ENCODE results near the gene SYCE1L. TPM values are rescaled to one million over a fixed set of nuclear protein-coding genes. Genes with fewer than 3 reads are reported as not detected.
A peak's percentile ranks its signal among the peaks of the same experiment; 100 is the strongest.
"Not testable (repeated sequence)": the region's sequence is repeated elsewhere in the genome, so short reads cannot be mapped to it uniquely, and the experiment has no call there.

The SYCE1L gene
- total RNA-seq, 3 donors from 2014 or later: 0.48 to 5.1 (median 3.6) TPM

- Histone ChIP-seq H3K27me3 (no peaks in the 10 kb centered on the region), H3K9me3 (no peaks in the 10 kb centered on the region), H3K4me3 (no peak overlapping the region), H3K36me3 (no peaks in the 10 kb centered on the region), H3K27ac (no peak overlapping the region), H3K4me1 (no peaks in the 10 kb centered on the region)
- DNase-seq (ENCODE audit: low spot score in 2 of 2): no peak
- intact Hi-C loops (cut with DNase I; ENCODE audit: low total_unique reads): no loop called here
- no peak for TF ChIP-seq CTCF (IDR thresholded peaks at IDR 0.05)
- TF ChIP-seq POLR2A (IDR thresholded peaks at IDR 0.05): no peak
- TF ChIP-seq POLR2AphosphoS5 (IDR thresholded peaks at IDR 0.05): no peak
Measured at GRCh38 chr16:77172951-77173350, 26.3 kb upstream of the SYCE1L start.

GRCh38 chr16:77183137-77183536, 16.1 kb upstream of the SYCE1L start:
- no peak overlapping the region for H3K4me3 ChIP-seq
- no peak overlapping the region for H3K27ac ChIP-seq
- H3K9me3 ChIP-seq: no peaks in the 10 kb centered on the region
- no peaks in the 10 kb centered on the region for H3K4me1 ChIP-seq
- no peak for DNase-seq (ENCODE audit: low spot score in 2 of 2)
- intact Hi-C loops (cut with DNase I; ENCODE audit: low total_unique reads): no loop called here
- TF ChIP-seq CTCF (IDR thresholded peaks at IDR 0.05): no peak
- TF ChIP-seq POLR2AphosphoS5 (IDR thresholded peaks at IDR 0.05): no peak
- TF ChIP-seq POLR2A (IDR thresholded peaks at IDR 0.05): no peak
- no peaks in the 10 kb centered on the region for H3K27me3 ChIP-seq
- H3K36me3 ChIP-seq: no peaks in the 10 kb centered on the region

- H3K27me3 ChIP-seq; H3K4me1 ChIP-seq; H3K27ac ChIP-seq; H3K4me3 ChIP-seq; DNase-seq (ENCODE audit: low spot score in 2 of 2); H3K9me3 ChIP-seq; H3K36me3 ChIP-seq: not testable (repeated sequence)
- intact Hi-C loops (cut with DNase I; ENCODE audit: low total_unique reads): loop anchor here (2.0 kb wide), 1 partner anchor 17 kb away; no protein-coding TSS in a partner anchor
Measured at GRCh38 chr16:77186298-77186697, 12.9 kb upstream of the SYCE1L start.

GRCh38 chr16:77190190-77190477, 9.1 kb upstream of the SYCE1L start:
- peaks cover 0 to 9% of the 10 kb centered on the region in 2 donors for H3K4me1 ChIP-seq
- intact Hi-C loops (cut with DNase I; ENCODE audit: low total_unique reads): no loop called here

GRCh38 chr16:77190478-77191258, 8.5 kb upstream of the SYCE1L start, which contains the start of gene MON1B:
Gene MON1B, plus strand, starts transcription at chr16:77191190. Its CDS starts 296 bp downstream, at chr16:77191486.
- peak within 1 kb of the TSS; percentile 96 for H3K27ac ChIP-seq
- TF ChIP-seq POLR2AphosphoS5 (IDR thresholded peaks at IDR 0.05): peak; percentile 85 to 92 (median 91)
- peak; percentile 48 for TF ChIP-seq POLR2A (IDR thresholded peaks at IDR 0.05)
- peak in 2 of 3 donors; percentile 21 to 25 for TF ChIP-seq CTCF (IDR thresholded peaks at IDR 0.05)

More at GRCh38 chr16:77190190-77190477, 9.1 kb upstream of the SYCE1L start:
- no peak for DNase-seq (ENCODE audit: low spot score in 2 of 2)
- Histone ChIP-seq H3K27ac (peak overlapping the region; percentile 96), H3K9me3 (no peaks in the 10 kb centered on the region), H3K27me3 (no peaks in the 10 kb centered on the region), H3K4me3 (peak overlapping the region; percentile 66 to 87 (median 77)), H3K36me3 (no peaks in the 10 kb centered on the region)
- TF ChIP-seq CTCF (IDR thresholded peaks at IDR 0.05) (no peak), POLR2AphosphoS5 (IDR thresholded peaks at IDR 0.05) (no peak), POLR2A (IDR thresholded peaks at IDR 0.05) (no peak)

More at GRCh38 chr16:77190478-77191258, 8.5 kb upstream of the SYCE1L start, which contains the start of gene MON1B:
- H3K36me3 ChIP-seq: no peaks in the 10 kb centered on the region
- DNase-seq (ENCODE audit: low spot score in 2 of 2): peak; percentile 97 to 99
- no peaks in the 10 kb centered on the region for H3K27me3 ChIP-seq
- intact Hi-C loops (cut with DNase I; ENCODE audit: low total_unique reads): no loop called here
- no peaks in the 10 kb centered on the region for H3K9me3 ChIP-seq
- peaks cover 0 to 9% of the 10 kb centered on the region in 2 donors for H3K4me1 ChIP-seq
- peak within 1 kb of the TSS; percentile 66 to 87 (median 77) for H3K4me3 ChIP-seq
